H9 (cell line): Measurements from ENCODE around the gene PREX1. TPM values are rescaled to one million over a fixed set of nuclear protein-coding genes. Genes with fewer than 3 reads are reported as not detected.

ENCODE experiments used
- DNase-seq: peaks from one replicate; pipeline ENCODE4 v3.0.0-alpha.2; 2017
- H2AFZ ChIP-seq: one replicate; pipeline ENCODE4 v1.6.1; 2013; ENCODE audit warnings: mild to moderate bottlenecking, low read length, control low read depth, moderate library complexity
- H2AK5ac ChIP-seq: 2 replicates; pipeline ENCODE4 v1.6.1; 2013; ENCODE audit warnings: low read length, control low read depth, mixed read lengths; ENCODE audit not compliant: insufficient read length
- H2BK120ac ChIP-seq: one replicate; pipeline ENCODE4 v1.6.1; 2013; ENCODE audit warnings: low read depth, mild to moderate bottlenecking, low read length, control low read depth, inconsistent platforms; ENCODE audit not compliant: poor library complexity, severe bottlenecking
- H2BK12ac ChIP-seq: 2 replicates; pipeline ENCODE4 v1.6.1; 2013; ENCODE audit warnings: low read length, control low read depth, mixed read lengths, low read depth; ENCODE audit not compliant: insufficient read length
- H2BK15ac ChIP-seq: 2 replicates; pipeline ENCODE4 v1.6.1; 2013; ENCODE audit warnings: low read depth, low read length, control low read depth
- H2BK20ac ChIP-seq: one replicate; pipeline ENCODE4 v1.6.1; 2013; ENCODE audit warnings: low read depth, mild to moderate bottlenecking, low read length, control low read depth, inconsistent platforms; ENCODE audit not compliant: poor library complexity, severe bottlenecking
- H2BK5ac ChIP-seq: 2 replicates; pipeline ENCODE4 v1.6.1; 2013; ENCODE audit warnings: low read length, control low read depth, mixed read lengths; ENCODE audit not compliant: insufficient read length
- H3K14ac ChIP-seq: 2 replicates; pipeline ENCODE4 v1.6.1; 2013; ENCODE audit warnings: low read length, control low read depth; ENCODE audit not compliant: insufficient read depth
- H3K18ac ChIP-seq: 2 replicates; pipeline ENCODE4 v1.6.1; 2013; ENCODE audit warnings: low read depth, mild to moderate bottlenecking, mixed read lengths, low read length, control low read depth; ENCODE audit not compliant: insufficient read length
- H3K23ac ChIP-seq: 2 replicates; pipeline ENCODE4 v1.6.1; 2013; ENCODE audit warnings: low read length, control low read depth, mixed read lengths, low read depth; ENCODE audit not compliant: insufficient read length
- H3K23me2 ChIP-seq: 2 replicates; pipeline ENCODE4 v1.6.1; 2013; ENCODE audit warnings: low read depth, mild to moderate bottlenecking, mixed read lengths, low read length, control low read depth; ENCODE audit not compliant: insufficient read length, poor library complexity, severe bottlenecking
- H3K27ac ChIP-seq: 2 replicates; pipeline ENCODE4 v1.5.1; 2013; ENCODE audit warnings: low read length, control low read depth, mixed read lengths, low read depth; ENCODE audit not compliant: insufficient read length
- H3K27me3 ChIP-seq: 2 replicates; pipeline ENCODE4 v1.6.1; 2013; ENCODE audit warnings: low read length, control low read depth, inconsistent platforms; ENCODE audit not compliant: insufficient read depth
- H3K4ac ChIP-seq: 2 replicates; pipeline ENCODE4 v1.6.1; 2013; ENCODE audit warnings: low read depth, mild to moderate bottlenecking, control low read depth, inconsistent platforms, low read length, moderate library complexity
- H3K4me1 ChIP-seq: 2 replicates; pipeline ENCODE4 v1.6.1; 2013; ENCODE audit warnings: low read length, control low read depth, inconsistent platforms; ENCODE audit not compliant: insufficient read depth
- H3K4me2 ChIP-seq: 2 replicates; pipeline ENCODE4 v1.6.1; 2013; ENCODE audit warnings: low read length, control low read depth, mixed read lengths; ENCODE audit not compliant: insufficient read length, insufficient read depth
- H3K56ac ChIP-seq: 2 replicates; pipeline ENCODE4 v1.6.1; 2013; ENCODE audit warnings: low read depth, mild to moderate bottlenecking, mixed read lengths, low read length, control low read depth; ENCODE audit not compliant: insufficient read length
- H3K79me1 ChIP-seq: 2 replicates; pipeline ENCODE4 v1.6.1; 2013; ENCODE audit warnings: low read depth, mild to moderate bottlenecking, moderate library complexity, low read length, control low read depth, inconsistent platforms; ENCODE audit not compliant: insufficient read depth, poor library complexity, severe bottlenecking
- H3K79me2 ChIP-seq: 2 replicates; pipeline ENCODE4 v1.6.1; 2013; ENCODE audit warnings: low read length, control low read depth, inconsistent platforms; ENCODE audit not compliant: insufficient read depth
- H3K9ac ChIP-seq: 2 replicates; pipeline ENCODE4 v1.6.1; 2013; ENCODE audit warnings: low read length, control low read depth, mixed read lengths; ENCODE audit not compliant: insufficient read length; ENCODE audit errors: extremely low read depth
- H3K9me3 ChIP-seq: one replicate; pipeline ENCODE4 v1.6.1; 2013; ENCODE audit warnings: low read depth, low read length, inconsistent platforms; ENCODE audit not compliant: control insufficient read depth
- H3T11ph ChIP-seq: one replicate; pipeline ENCODE4 v1.6.1; 2013; ENCODE audit warnings: mild to moderate bottlenecking, low read length, control low read depth, inconsistent platforms
- H4K20me1 ChIP-seq: one replicate; pipeline ENCODE4 v1.6.1; 2013; ENCODE audit not compliant: control insufficient read depth, insufficient read length, insufficient read depth
- H4K5ac ChIP-seq: 2 replicates; pipeline ENCODE4 v1.6.1; 2013; ENCODE audit warnings: low read depth, mild to moderate bottlenecking, mixed read lengths, low read length, control low read depth; ENCODE audit not compliant: insufficient read length
- H4K8ac ChIP-seq: replicated peaks from 2 replicates; pipeline ENCODE4 v1.6.1; 2013; ENCODE audit warnings: low read length, control low read depth, mixed read lengths, low read depth; ENCODE audit not compliant: insufficient read length
- H4K91ac ChIP-seq: 2 replicates; pipeline ENCODE4 v1.6.1; 2013; ENCODE audit warnings: low read depth, mild to moderate bottlenecking, moderate library complexity, mixed read lengths, low read length, control low read depth; ENCODE audit not compliant: insufficient read length
- H3K27ac Mint-ChIP-seq, 3 experiments: 2 replicates in 2 of 3; 3 replicates in 1 of 3; pipeline ENCODE4 v1.8.0; 2020 to 2021; ENCODE audit warnings: mixed read lengths in 3 of 3, mild to moderate bottlenecking in 1 of 3, moderate library complexity in 1 of 3
- H3K27me3 Mint-ChIP-seq: 2 replicates; pipeline ENCODE4 v1.8.0; 2021; ENCODE audit warnings: low read depth, mild to moderate bottlenecking, moderate library complexity, mixed read lengths
- H3K36me3 Mint-ChIP-seq, 3 experiments: 2 replicates in 2 of 3; 3 replicates in 1 of 3; pipeline ENCODE4 v1.8.0; 2020 to 2021; ENCODE audit warnings: low read depth in 3 of 3, mixed read lengths in 3 of 3; ENCODE audit not compliant: insufficient read depth in 1 of 3
- H3K4me1 Mint-ChIP-seq, 2 experiments: 2 replicates each; pipeline ENCODE4 v1.8.0; 2020; ENCODE audit warnings: mixed read lengths in 2 of 2
- H3K4me3 Mint-ChIP-seq, 2 experiments: 2 replicates in 1 of 2; 3 replicates in 1 of 2; pipeline ENCODE4 v1.8.0; 2020 to 2021; ENCODE audit warnings: mild to moderate bottlenecking in 2 of 2, mixed read lengths in 2 of 2, moderate library complexity in 1 of 2
- H3K9me3 Mint-ChIP-seq, 2 experiments: 2 replicates in 1 of 2; 3 replicates in 1 of 2; pipeline ENCODE4 v1.8.0; 2020; ENCODE audit warnings: mild to moderate bottlenecking in 2 of 2, mixed read lengths in 2 of 2, moderate library complexity in 1 of 2
- WGBS: extraction: QIAGEN DNeasy Blood & Tissue Kit; methylation state at CpG from one replicate; pipeline ENCODE4 v1.1.7; 2013; ENCODE audit warnings: missing lambda C conversion rate, low lambda C conversion rate, mixed read lengths; ENCODE audit not compliant: insufficient read length; ENCODE audit errors: extremely low coverage; 5-methylcytosine and 5-hydroxymethylcytosine counted together
- total RNA-seq: library from RNA; stranded (reverse); gene quantifications from 2 replicates; pipeline ENCODE4 v1.2.1, GENCODE V29; 2021
- TF ChIP-seq, protein P1 (sequence below): fragments of 200-600 bp; sonication (generic); conservative IDR thresholded peaks from 3 replicates; pipeline ENCODE4 v1.8.0; 2021; ENCODE audit warnings: antibody characterized with exemption, mild to moderate bottlenecking

The PREX1 gene
- total RNA-seq, 1 experiment from 2014 or later = 6.6 TPM

DNA sequence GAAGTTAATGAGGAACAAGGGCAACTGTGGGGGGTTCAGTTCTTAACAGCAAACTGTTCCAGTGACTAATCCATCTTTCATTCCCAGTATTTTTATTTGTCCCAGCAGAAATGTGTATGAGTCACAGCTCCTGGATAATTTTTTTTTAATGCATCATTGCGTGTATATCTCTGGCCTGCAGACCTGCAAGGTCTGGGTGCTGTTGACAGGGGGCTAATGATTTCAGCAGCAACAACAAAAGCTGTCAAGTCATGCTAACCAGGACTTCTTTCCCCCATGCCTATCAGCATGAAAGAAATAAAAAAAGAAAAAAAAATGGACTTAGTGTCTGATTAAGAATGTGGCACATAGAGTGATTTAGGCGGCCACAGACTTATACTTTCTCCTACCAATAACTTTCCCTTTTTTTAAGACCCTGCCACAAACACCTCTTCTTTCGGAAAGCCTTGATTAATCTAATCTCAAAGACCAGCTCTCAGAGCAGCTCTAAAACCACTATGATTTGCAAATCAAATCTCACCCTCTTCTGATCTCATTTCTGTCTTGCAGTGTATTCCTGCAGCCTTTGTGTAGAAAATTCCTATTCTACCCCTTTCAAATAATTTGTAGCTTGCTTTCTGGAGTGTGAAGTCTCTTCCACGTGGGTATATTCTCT lies 14.2 kb upstream of the PREX1 start:
- H3K36me3 Mint-ChIP-seq = no peaks in the 10 kb centered on the region
- Histone ChIP-seq H3K4me1 (no peaks in the 10 kb centered on the region; the same call in 1 of the 2 replicates), H3K9me3 (no peaks in the 10 kb centered on the region), H4K91ac (no peak overlapping the region), H2AFZ (no peak overlapping the region), H3K23ac (no peak overlapping the region), H3K56ac (no peak overlapping the region), H3K14ac (no peak overlapping the region), H4K5ac (no peak overlapping the region), H3K79me2 (no peaks in the 10 kb centered on the region), H2AK5ac (no peak overlapping the region), H2BK15ac (no peak overlapping the region), H2BK5ac (no peak overlapping the region), H3K18ac (no peak overlapping the region), H2BK120ac (no peak overlapping the region), H3K23me2 (no peaks in the 10 kb centered on the region), H3T11ph (no peak overlapping the region), H3K4me2 (no peak overlapping the region), H3K79me1 (no peaks in the 10 kb centered on the region), H3K27ac (no peak overlapping the region), H4K8ac (no peak overlapping the region), H3K4ac (no peak overlapping the region), H4K20me1 (no peaks in the 10 kb centered on the region), H2BK12ac (no peak overlapping the region), H2BK20ac (no peak overlapping the region), H3K9ac (no peak overlapping the region), H3K27me3 (no peaks in the 10 kb centered on the region)
- H3K27ac Mint-ChIP-seq = no peak overlapping the region; a peak in 1 of 7 replicates
- H3K27me3 Mint-ChIP-seq = peaks cover 5% of the 10 kb centered on the region
- H3K4me3 Mint-ChIP-seq = no peak overlapping the region
- no peaks in the 10 kb centered on the region; a peak in 1 of 5 replicates for H3K9me3 Mint-ChIP-seq
- no peak for DNase-seq
- peaks cover 8 to 9% of the 10 kb centered on the region in 2 experiments for H3K4me1 Mint-ChIP-seq
- WGBS = no CpG with 5 or more reads among the region's 4 CpGs
- TF ChIP-seq, protein P1, sequence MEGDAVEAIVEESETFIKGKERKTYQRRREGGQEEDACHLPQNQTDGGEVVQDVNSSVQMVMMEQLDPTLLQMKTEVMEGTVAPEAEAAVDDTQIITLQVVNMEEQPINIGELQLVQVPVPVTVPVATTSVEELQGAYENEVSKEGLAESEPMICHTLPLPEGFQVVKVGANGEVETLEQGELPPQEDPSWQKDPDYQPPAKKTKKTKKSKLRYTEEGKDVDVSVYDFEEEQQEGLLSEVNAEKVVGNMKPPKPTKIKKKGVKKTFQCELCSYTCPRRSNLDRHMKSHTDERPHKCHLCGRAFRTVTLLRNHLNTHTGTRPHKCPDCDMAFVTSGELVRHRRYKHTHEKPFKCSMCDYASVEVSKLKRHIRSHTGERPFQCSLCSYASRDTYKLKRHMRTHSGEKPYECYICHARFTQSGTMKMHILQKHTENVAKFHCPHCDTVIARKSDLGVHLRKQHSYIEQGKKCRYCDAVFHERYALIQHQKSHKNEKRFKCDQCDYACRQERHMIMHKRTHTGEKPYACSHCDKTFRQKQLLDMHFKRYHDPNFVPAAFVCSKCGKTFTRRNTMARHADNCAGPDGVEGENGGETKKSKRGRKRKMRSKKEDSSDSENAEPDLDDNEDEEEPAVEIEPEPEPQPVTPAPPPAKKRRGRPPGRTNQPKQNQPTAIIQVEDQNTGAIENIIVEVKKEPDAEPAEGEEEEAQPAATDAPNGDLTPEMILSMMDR = no peak
